Thoracic aorta (tissue), 2 donors: Measurements from ENCODE around the gene TPD52L1. TPM values are rescaled to one million over a fixed set of nuclear protein-coding genes. Genes with fewer than 3 reads are reported as not detected.

Source experiments
- ATAC-seq: fragments of 150-250 bp; one replicate; pipeline ENCODE4 v1.8.0; 2017; ENCODE audit warnings: low read depth; ENCODE audit not compliant: insufficient number of reproducible peaks, low FRiP score
- DNase-seq: peaks from one replicate; pipeline ENCODE4 v3.0.0-alpha.2; 2020; ENCODE audit warnings: low spot score
- H3K27ac ChIP-seq, 2 donors: fragments of 200-600 bp; sonication (generic); 1 replicate in 1 of 2; 2 replicates in 1 of 2; pipeline ENCODE4 v1.5.1; 2016; ENCODE audit warnings: mild to moderate bottlenecking in 2 of 2, moderate library complexity in 2 of 2
- H3K27me3 ChIP-seq: fragments of 200-600 bp; sonication (generic); replicated peaks from 2 replicates; pipeline ENCODE4 v1.6.0; 2016; ENCODE audit warnings: mild to moderate bottlenecking; ENCODE audit not compliant: insufficient read depth
- H3K36me3 ChIP-seq: fragments of 200-600 bp; sonication (generic); one replicate; pipeline ENCODE4 v1.5.1; 2016
- H3K4me1 ChIP-seq, 2 donors: fragments of 200-600 bp; sonication (generic); 1 replicate in 1 of 2; 2 replicates in 1 of 2; pipeline versions ENCODE4 v1.5.1 to v1.6.0; 2016; ENCODE audit warnings: low read depth in 2 of 2, mild to moderate bottlenecking in 1 of 2; ENCODE audit not compliant: control insufficient read depth in 1 of 2
- H3K4me3 ChIP-seq: fragments of 200-600 bp; sonication (generic); 2 replicates; pipeline ENCODE4 v1.5.1; 2016; ENCODE audit warnings: mild to moderate bottlenecking
- H3K9me3 ChIP-seq: fragments of 200-600 bp; sonication (generic); 2 replicates; pipeline ENCODE4 v1.5.1; 2016
- CTCF ChIP-seq: fragments of 200-600 bp; sonication (generic); IDR thresholded peaks from one replicate; pipeline ENCODE4 v1.5.1; 2019; ENCODE audit warnings: antibody characterized with exemption
- total RNA-seq, 2 donors: library from RNA; depleted of rRNA; stranded (reverse); fragments of >200 nt; gene quantifications; one replicate each; pipeline versions ENCODE4 v1.1.0 to v1.2.3, GENCODE V29; 2016

TPD52L1 gene
- total RNA-seq, 2 donors from 2014 or later, result 37.1 to 73.5 TPM

GRCh38 chr6:125231574-125232343 is 78.2 kb downstream of the TPD52L1 start:
- no peak for TF ChIP-seq CTCF
- Histone ChIP-seq H3K4me3 (no peak overlapping the region), H3K36me3 (no peaks in the 10 kb centered on the region), H3K4me1 (peaks cover 0 to 16% of the 10 kb centered on the region in 2 donors), H3K9me3 (no peaks in the 10 kb centered on the region), H3K27me3 (no peaks in the 10 kb centered on the region), H3K27ac (no peak overlapping the region)
- no peak for ATAC-seq
- no peak for DNase-seq

GRCh38 chr6:125232466-125232865 is 78.9 kb downstream of the TPD52L1 start:
- H3K4me1 ChIP-seq, result peaks cover 0 to 16% of the 10 kb centered on the region in 2 donors
- H3K4me3 ChIP-seq, result no peak overlapping the region
- no peak overlapping the region for H3K27ac ChIP-seq
- H3K9me3 ChIP-seq, result no peaks in the 10 kb centered on the region
- DNase-seq, result no peak
- TF ChIP-seq CTCF, result no peak
- no peaks in the 10 kb centered on the region for H3K36me3 ChIP-seq
- ATAC-seq, result no peak
- no peaks in the 10 kb centered on the region for H3K27me3 ChIP-seq

GRCh38 chr6:125233202-125233601 is 79.6 kb downstream of the TPD52L1 start:
- TF ChIP-seq CTCF, result no peak
- DNase-seq, result no peak
- Histone ChIP-seq H3K4me3 (no peak overlapping the region), H3K4me1 (peaks cover 0 to 15% of the 10 kb centered on the region in 2 donors), H3K36me3 (no peaks in the 10 kb centered on the region), H3K27me3 (no peaks in the 10 kb centered on the region), H3K9me3 (no peaks in the 10 kb centered on the region), H3K27ac (no peak overlapping the region)
- no peak for ATAC-seq

- Histone ChIP-seq H3K36me3 (no peaks in the 10 kb centered on the region), H3K27me3 (no peaks in the 10 kb centered on the region), H3K9me3 (peaks cover 7% of the 10 kb centered on the region), H3K4me3 (no peak overlapping the region), H3K27ac (no peak overlapping the region), H3K4me1 (peaks cover 0 to 7% of the 10 kb centered on the region in 2 donors)
- ATAC-seq, result no peak
- no peak for TF ChIP-seq CTCF
- DNase-seq, result no peak
Observed at GRCh38 chr6:125236536-125237327, 83.2 kb downstream of the TPD52L1 start.

GRCh38 chr6:125237764-125238163 is 84.2 kb downstream of the TPD52L1 start:
- no peak for TF ChIP-seq CTCF

More at GRCh38 chr6:125237764-125238163, 84.2 kb downstream of the TPD52L1 start:
- Histone ChIP-seq H3K27me3 (no peaks in the 10 kb centered on the region), H3K4me1 (peaks cover 0 to 2% of the 10 kb centered on the region in 2 donors), H3K27ac (no peak overlapping the region), H3K4me3 (no peak overlapping the region), H3K36me3 (no peaks in the 10 kb centered on the region), H3K9me3 (peaks cover 11% of the 10 kb centered on the region)
- DNase-seq, result no peak
- no peak for ATAC-seq
